BE2C (cell line): ENCODE results near the gene KCNH1.

Experiments
- DNase-seq: peaks from one replicate; pipeline ENCODE4 v3.0.0-alpha.2; 2020
- H3K27me3 ChIP-seq: fragments of 250-450 bp; sonication (Bioruptor Pico); 2 replicates; pipeline ENCODE4 v1.5.1; 2020; ENCODE audit warnings: mild to moderate bottlenecking
- H3K36me3 ChIP-seq: fragments of 250-450 bp; sonication (Bioruptor Pico); 2 replicates; pipeline ENCODE4 v1.5.1; 2020; ENCODE audit warnings: mild to moderate bottlenecking
- H3K4me1 ChIP-seq: fragments of 250-450 bp; sonication (Bioruptor Pico); 2 replicates; pipeline ENCODE4 v1.5.1; 2020
- H3K4me3 ChIP-seq: 2 replicates; pipeline ENCODE4 v1.5.1; 2011; ENCODE audit warnings: low read depth, low read length
- H3K9me3 ChIP-seq: fragments of 250-450 bp; sonication (Bioruptor Pico); 2 replicates; pipeline ENCODE4 v1.5.1; 2020
- CTCF ChIP-seq: IDR thresholded peaks from 2 replicates; pipeline ENCODE4 v1.5.1; 2012; ENCODE audit warnings: mild to moderate bottlenecking, low read depth, low read length

The KCNH1 gene

GRCh38 chr1:210652329-210652954 lies 481.5 kb downstream of the KCNH1 start:
- Histone ChIP-seq H3K36me3 (no peaks in the 10 kb centered on the region), H3K9me3 (no peaks in the 10 kb centered on the region), H3K27me3 (0 out of 2 replicates have a peak, but pooled peaks cover under 1% of the 10 kb centered on the region), H3K4me1 (peaks cover 7% of the 10 kb centered on the region), H3K4me3 (no peak overlapping the region)
- TF ChIP-seq CTCF: no peak
- DNase-seq: no peak

GRCh38 chr1:210650403-210650802 lies 483.5 kb downstream of the KCNH1 start:
- H3K9me3 ChIP-seq: no peaks in the 10 kb centered on the region
- H3K4me3 ChIP-seq: no peak overlapping the region
- DNase-seq: no peak
- H3K27me3 ChIP-seq: no peaks in the 10 kb centered on the region
- H3K36me3 ChIP-seq: no peaks in the 10 kb centered on the region
- H3K4me1 ChIP-seq: peaks cover 12% of the 10 kb centered on the region
- no peak for TF ChIP-seq CTCF

- no peak for TF ChIP-seq CTCF
- DNase-seq: no peak
- no peaks in the 10 kb centered on the region for H3K27me3 ChIP-seq
Observed at GRCh38 chr1:210648588-210649269, 485.2 kb downstream of the KCNH1 start.

GRCh38 chr1:210647406-210648333 lies 486.3 kb downstream of the KCNH1 start:
- H3K9me3 ChIP-seq: no peaks in the 10 kb centered on the region
- H3K4me3 ChIP-seq: no peak overlapping the region
- peak; percentile 39 for DNase-seq
- no peaks in the 10 kb centered on the region for H3K27me3 ChIP-seq
- no peak for TF ChIP-seq CTCF
- H3K4me1 ChIP-seq: peaks cover 12% of the 10 kb centered on the region
- no peaks in the 10 kb centered on the region for H3K36me3 ChIP-seq

More at GRCh38 chr1:210648588-210649269, 485.2 kb downstream of the KCNH1 start:
- Histone ChIP-seq H3K4me1 (peaks cover 12% of the 10 kb centered on the region), H3K4me3 (no peak overlapping the region), H3K36me3 (no peaks in the 10 kb centered on the region), H3K9me3 (no peaks in the 10 kb centered on the region)

- H3K9me3 ChIP-seq: no peaks in the 10 kb centered on the region
- no peak overlapping the region for H3K4me3 ChIP-seq
- no peak for TF ChIP-seq CTCF
- DNase-seq: no peak
- peaks cover 12% of the 10 kb centered on the region for H3K4me1 ChIP-seq
- no peaks in the 10 kb centered on the region for H3K27me3 ChIP-seq
- no peaks in the 10 kb centered on the region for H3K36me3 ChIP-seq
Observed at GRCh38 chr1:210646258-210646616, 487.7 kb downstream of the KCNH1 start.
